NCI-H345 treated with DMSO at 0.1 percent for 48 hours (cell line): ENCODE results near the gene ITGA1.
"Not testable (repeated sequence)": the region's sequence is repeated elsewhere in the genome, so short reads cannot be mapped to it uniquely, and the experiment has no call there.

ENCODE experiments used
- DNase-seq: peaks from one replicate; lab custom pipeline; 2025; ENCODE audit not compliant: unreplicated experiment; lab: John Stamatoyannopoulos, UW

ITGA1 gene

GRCh38 chr5:52827815-52828214, 40.1 kb downstream of the ITGA1 start:
- DNase-seq = no peak

GRCh38 chr5:52829664-52830063, 41.9 kb downstream of the ITGA1 start:
- DNase-seq = no peak

- DNase-seq = no peak
Measured at GRCh38 chr5:52830650-52831049, 42.9 kb downstream of the ITGA1 start.

GRCh38 chr5:52831786-52832511, 44.2 kb downstream of the ITGA1 start:
- no peak for DNase-seq

GRCh38 chr5:52834320-52834719, 46.6 kb downstream of the ITGA1 start:
- DNase-seq = no peak

GRCh38 chr5:52837068-52837467, 49.4 kb downstream of the ITGA1 start:
- no peak for DNase-seq

GRCh38 chr5:52837591-52838001, 49.9 kb downstream of the ITGA1 start:
- no peak for DNase-seq

- DNase-seq = no peak
Measured at GRCh38 chr5:52838326-52839015, 50.8 kb downstream of the ITGA1 start.

- DNase-seq = no peak
Measured at GRCh38 chr5:52839285-52839684, 51.6 kb downstream of the ITGA1 start.

GRCh38 chr5:52840277-52841050, 52.7 kb downstream of the ITGA1 start:
- DNase-seq = peak; percentile 58

GRCh38 chr5:52841114-52841513, 53.4 kb downstream of the ITGA1 start:
- DNase-seq = no peak

GRCh38 chr5:52842111-52842510, 54.4 kb downstream of the ITGA1 start:
- DNase-seq = no peak

GRCh38 chr5:52844885-52845284, 57.2 kb downstream of the ITGA1 start:
- no peak for DNase-seq

GRCh38 chr5:52846182-52846842, 58.6 kb downstream of the ITGA1 start:
- DNase-seq = no peak

GRCh38 chr5:52848688-52849087, 61.0 kb downstream of the ITGA1 start:
- not testable (repeated sequence) for DNase-seq

GRCh38 chr5:52849544-52849943, 61.8 kb downstream of the ITGA1 start:
- DNase-seq = no peak

- DNase-seq = no peak
Measured at GRCh38 chr5:52853650-52854049, 65.9 kb downstream of the ITGA1 start.

- DNase-seq = no peak
Measured at GRCh38 chr5:52854301-52854700, 66.6 kb downstream of the ITGA1 start.

- no peak for DNase-seq
Measured at GRCh38 chr5:52854949-52855348, 67.2 kb downstream of the ITGA1 start.

GRCh38 chr5:52856564-52856963, 68.8 kb downstream of the ITGA1 start:
- DNase-seq = no peak

- DNase-seq = no peak
Measured at GRCh38 chr5:52859628-52860027, 71.9 kb downstream of the ITGA1 start.
